ENCODE results near the gene SETDB1. TPM values are rescaled to one million over a fixed set of nuclear protein-coding genes. Genes with fewer than 3 reads are reported as not detected.

Gene SETDB1
- total and polyA plus RNA-seq, 2 of the 13 experiments (the other 11 are each of a cell fraction or from before 2014, with no cell fraction given): 33.1 to 34.6 TPM

GRCh38 chr1:151008244-151009205, 82.4 kb downstream of the SETDB1 start, which contains the start of gene PRUNE1 (continued):
- TF ChIP-seq PAXIP1 (CRISPR knock-in tag; conservative IDR thresholded peaks at IDR 0.05) (peak; percentile 50; the same call in 1 of the 2 replicates), CCAR2 (optimal IDR thresholded peaks at IDR 0.05; ENCODE audit: low read depth, low read length) (no peak), CREM (IDR thresholded peaks at IDR 0.05) (peak; percentile 71), CREM (CRISPR knock-in tag; IDR thresholded peaks at IDR 0.05) (no peak), BRCA1 (CRISPR knock-in tag; IDR thresholded peaks at IDR 0.05) (peak; percentile 86; the same call in 1 of the 2 replicates), DPF2 (CRISPR knock-in tag; IDR thresholded peaks at IDR 0.05; ENCODE audit: borderline replicate concordance, low read depth) (no peak), BORCS8-MEF2B (CRISPR knock-in tag; IDR thresholded peaks at IDR 0.05) (peak; percentile 89), ZC3H13 (CRISPR knock-in tag; IDR thresholded peaks at IDR 0.05) (0 out of 2 replicates have a peak, but pooled peaks have one; percentile 53), HOXA5 (CRISPR knock-in tag; IDR thresholded peaks at IDR 0.05) (peak; percentile 73; the same call in 1 of the 2 replicates), CC2D1A (CRISPR knock-in tag; IDR thresholded peaks at IDR 0.05) (0 out of 2 replicates have a peak, but pooled peaks have one; percentile 18), ZNF530 (CRISPR knock-in tag; IDR thresholded peaks at IDR 0.05; ENCODE audit: low read depth) (no peak), ZNF572 (CRISPR knock-in tag; IDR thresholded peaks at IDR 0.05) (no peak), RFXAP (CRISPR knock-in tag; IDR thresholded peaks at IDR 0.05; ENCODE audit: borderline replicate concordance) (peak; percentile 95), ZNF607 (CRISPR knock-in tag; IDR thresholded peaks at IDR 0.05; ENCODE audit: borderline replicate concordance) (no peak), ZMYM4 (CRISPR knock-in tag; IDR thresholded peaks at IDR 0.05) (peak; percentile 61), FOXK2 (IDR thresholded peaks at IDR 0.05) (no peak), ZNF7 (CRISPR knock-in tag; IDR thresholded peaks at IDR 0.05) (no peak), ZBTB3 (CRISPR knock-in tag; IDR thresholded peaks at IDR 0.05; ENCODE audit: borderline replicate concordance, low read depth) (no peak)
- TF ChIP-seq, protein P1, sequence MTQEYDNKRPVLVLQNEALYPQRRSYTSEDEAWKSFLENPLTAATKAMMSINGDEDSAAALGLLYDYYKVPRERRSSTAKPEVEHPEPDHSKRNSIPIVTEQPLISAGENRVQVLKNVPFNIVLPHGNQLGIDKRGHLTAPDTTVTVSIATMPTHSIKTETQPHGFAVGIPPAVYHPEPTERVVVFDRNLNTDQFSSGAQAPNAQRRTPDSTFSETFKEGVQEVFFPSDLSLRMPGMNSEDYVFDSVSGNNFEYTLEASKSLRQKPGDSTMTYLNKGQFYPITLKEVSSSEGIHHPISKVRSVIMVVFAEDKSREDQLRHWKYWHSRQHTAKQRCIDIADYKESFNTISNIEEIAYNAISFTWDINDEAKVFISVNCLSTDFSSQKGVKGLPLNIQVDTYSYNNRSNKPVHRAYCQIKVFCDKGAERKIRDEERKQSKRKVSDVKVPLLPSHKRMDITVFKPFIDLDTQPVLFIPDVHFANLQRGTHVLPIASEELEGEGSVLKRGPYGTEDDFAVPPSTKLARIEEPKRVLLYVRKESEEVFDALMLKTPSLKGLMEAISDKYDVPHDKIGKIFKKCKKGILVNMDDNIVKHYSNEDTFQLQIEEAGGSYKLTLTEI (CRISPR knock-in tag; conservative IDR thresholded peaks at IDR 0.05): no peak
- TF ChIP-seq, protein P2, sequence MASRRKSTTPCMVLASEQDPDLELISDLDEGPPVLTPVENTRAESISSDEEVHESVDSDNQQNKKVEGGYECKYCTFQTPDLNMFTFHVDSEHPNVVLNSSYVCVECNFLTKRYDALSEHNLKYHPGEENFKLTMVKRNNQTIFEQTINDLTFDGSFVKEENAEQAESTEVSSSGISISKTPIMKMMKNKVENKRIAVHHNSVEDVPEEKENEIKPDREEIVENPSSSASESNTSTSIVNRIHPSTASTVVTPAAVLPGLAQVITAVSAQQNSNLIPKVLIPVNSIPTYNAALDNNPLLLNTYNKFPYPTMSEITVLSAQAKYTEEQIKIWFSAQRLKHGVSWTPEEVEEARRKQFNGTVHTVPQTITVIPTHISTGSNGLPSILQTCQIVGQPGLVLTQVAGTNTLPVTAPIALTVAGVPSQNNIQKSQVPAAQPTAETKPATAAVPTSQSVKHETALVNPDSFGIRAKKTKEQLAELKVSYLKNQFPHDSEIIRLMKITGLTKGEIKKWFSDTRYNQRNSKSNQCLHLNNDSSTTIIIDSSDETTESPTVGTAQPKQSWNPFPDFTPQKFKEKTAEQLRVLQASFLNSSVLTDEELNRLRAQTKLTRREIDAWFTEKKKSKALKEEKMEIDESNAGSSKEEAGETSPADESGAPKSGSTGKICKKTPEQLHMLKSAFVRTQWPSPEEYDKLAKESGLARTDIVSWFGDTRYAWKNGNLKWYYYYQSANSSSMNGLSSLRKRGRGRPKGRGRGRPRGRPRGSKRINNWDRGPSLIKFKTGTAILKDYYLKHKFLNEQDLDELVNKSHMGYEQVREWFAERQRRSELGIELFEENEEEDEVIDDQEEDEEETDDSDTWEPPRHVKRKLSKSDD (CRISPR knock-in tag; IDR thresholded peaks at IDR 0.05; ENCODE audit: low read depth): no peak
- TF ChIP-seq, protein P3, sequence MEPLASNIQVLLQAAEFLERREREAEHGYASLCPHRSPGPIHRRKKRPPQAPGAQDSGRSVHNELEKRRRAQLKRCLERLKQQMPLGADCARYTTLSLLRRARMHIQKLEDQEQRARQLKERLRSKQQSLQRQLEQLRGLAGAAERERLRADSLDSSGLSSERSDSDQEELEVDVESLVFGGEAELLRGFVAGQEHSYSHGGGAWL (CRISPR knock-in tag; IDR thresholded peaks at IDR 0.05): peak; percentile 16; the same call in 1 of the 2 replicates
